Heart left ventricle (tissue), 16 donors: ENCODE measurements around the gene BRD8. TPM values are rescaled to one million over a fixed set of nuclear protein-coding genes. Genes with fewer than 3 reads are reported as not detected.

Experiments used
- ATAC-seq, 4 donors: fragments of 200-7000 bp; cut with Tn5 transposase; one replicate each; pipeline ENCODE4 v1.9.1; 2020 to 2022; ENCODE audit warnings: moderate library complexity in 4 of 4, mild to moderate bottlenecking in 3 of 4, moderate number of reproducible peaks in 1 of 4
- DNase-seq, 5 donors: peaks; one replicate each; pipeline ENCODE4 v3.0.0-alpha.2; 2020
- H3K27ac ChIP-seq, 12 donors: fragments of 200-600 bp; sonication (generic) in 4 of 12; one replicate each; pipeline versions ENCODE4 v1.5.0 to v1.8.0; 2016 to 2022; ENCODE audit warnings: mild to moderate bottlenecking in 2 of 12
- H3K27me3 ChIP-seq, 9 donors: fragments of 200-600 bp; sonication (generic) in 2 of 9; one replicate each; pipeline versions ENCODE4 v1.5.1 to v1.8.0; 2016 to 2022; ENCODE audit warnings: mild to moderate bottlenecking in 3 of 9
- H3K36me3 ChIP-seq, 9 donors: fragments of 200-600 bp; sonication (generic) in 2 of 9; one replicate each; pipeline versions ENCODE4 v1.5.0 to v1.8.0; 2018 to 2022; ENCODE audit warnings: mild to moderate bottlenecking in 2 of 9
- H3K4me1 ChIP-seq, 12 donors: fragments of 200-600 bp; sonication (generic) in 4 of 12; one replicate each; pipeline versions ENCODE4 v1.5.0 to v1.8.0; 2016 to 2022; ENCODE audit warnings: mild to moderate bottlenecking in 3 of 12
- H3K4me3 ChIP-seq, 12 donors: fragments of 200-600 bp; sonication (generic) in 4 of 12; one replicate each; pipeline versions ENCODE4 v1.5.0 to v1.8.0; 2017 to 2022; ENCODE audit warnings: mild to moderate bottlenecking in 9 of 12, moderate library complexity in 4 of 12
- H3K9me3 ChIP-seq, 12 donors: fragments of 200-600 bp; sonication (generic) in 4 of 12; one replicate each; pipeline versions ENCODE4 v1.5.0 to v1.8.0; 2016 to 2022; ENCODE audit warnings: mild to moderate bottlenecking in 1 of 12
- POLR2A ChIP-seq, 2 donors: fragments of 450-650 bp; IDR thresholded peaks; one replicate each; pipeline ENCODE4 v1.6.1; 2017; ENCODE audit warnings: antibody characterized with exemption in 2 of 2, mild to moderate bottlenecking in 2 of 2, moderate library complexity in 2 of 2
- WGBS, 4 donors: extraction: QIAGEN DNeasy Blood & Tissue Kit in 2 of 4; methylation state at CpG; one replicate each; pipeline versions ENCODE4 v1.1.5 to v1.1.7; 2013 to 2018; 5-methylcytosine and 5-hydroxymethylcytosine counted together
- intact Hi-C, 10 donors: fragments of 100-400 bp; cut with DNase I; formaldehyde crosslinking; loops; one replicate each; pipeline versions ENCODE4 v1.11.1 to v1.14.2; 2022
- polyA plus RNA-seq, 2 donors: library from polyadenylated mRNA; stranded (reverse); fragments of 200-250 nt; gene quantifications; one replicate each; pipeline ENCODE4 v1.2.3, GENCODE V29; 2013
- total RNA-seq, 9 donors: library from RNA; depleted of rRNA in 2 of 9; stranded (reverse); fragments of >200 nt in 2 of 9; fragmentation: NEBNext Ultra II Directional in 3 of 9; extraction: Animal tissue kit (Norgen Biotek cat#: 25700) in 3 of 9; gene quantifications; one replicate each; pipeline versions ENCODE4 v1.1.0 to v1.2.4, GENCODE V29; 2016 to 2023
- TF ChIP-seq, protein P1 (sequence below), 12 donors: fragments of 200-600 bp; sonication (generic) in 4 of 12; IDR thresholded peaks; one replicate each; pipeline versions ENCODE4 v1.5.0 to v1.8.0; 2018 to 2022; ENCODE audit warnings: antibody characterized with exemption in 12 of 12, mild to moderate bottlenecking in 5 of 12
- donor health status: ischemic (EF 13 %, LVEDD 7.1; RV severe dilation, severe dysfunction).
- donor health status: healthy with polysubstance abuse.
- donor health status: DM: no; HTN: yes; CAD: no.
- donor health status: DM: no; HTN: no; CAD: no.
- donor health status: ischemic (EF 25% LVEDD 6.9; RV normal size, moderate dysfunction).
- donor health status: ischemic (EF 25% LVEDD 5.7; RV mildly dilated, moderate dysfunction).
- donor health status: healthy.
- donor health status: DM: yes; HTN: yes; CAD: no.
- donor health status: ischemic (EF 35%, LVEDD 5.7; RV mildly dilated, moderate dysfunction).
- donor health status: nonischemic (EF 11% LVEDD 7.7; RV severe dilation, severe dysfunction).
- donor health status: DM: yes; HTN: yes; CAD: no.
- donor health status: PGD.
- donor health status: ischemic (EF 29% LVEDD 5.4; RV normal size, mild dysfunction).
- donor health status: nonischemic (EF 23%, LVEDD 6.1; RV moderate dilation, normal function).

The BRD8 gene
- total and polyA plus RNA-seq, 11 donors, result 16.6 to 30.2 (median 22.7) TPM

DNA sequence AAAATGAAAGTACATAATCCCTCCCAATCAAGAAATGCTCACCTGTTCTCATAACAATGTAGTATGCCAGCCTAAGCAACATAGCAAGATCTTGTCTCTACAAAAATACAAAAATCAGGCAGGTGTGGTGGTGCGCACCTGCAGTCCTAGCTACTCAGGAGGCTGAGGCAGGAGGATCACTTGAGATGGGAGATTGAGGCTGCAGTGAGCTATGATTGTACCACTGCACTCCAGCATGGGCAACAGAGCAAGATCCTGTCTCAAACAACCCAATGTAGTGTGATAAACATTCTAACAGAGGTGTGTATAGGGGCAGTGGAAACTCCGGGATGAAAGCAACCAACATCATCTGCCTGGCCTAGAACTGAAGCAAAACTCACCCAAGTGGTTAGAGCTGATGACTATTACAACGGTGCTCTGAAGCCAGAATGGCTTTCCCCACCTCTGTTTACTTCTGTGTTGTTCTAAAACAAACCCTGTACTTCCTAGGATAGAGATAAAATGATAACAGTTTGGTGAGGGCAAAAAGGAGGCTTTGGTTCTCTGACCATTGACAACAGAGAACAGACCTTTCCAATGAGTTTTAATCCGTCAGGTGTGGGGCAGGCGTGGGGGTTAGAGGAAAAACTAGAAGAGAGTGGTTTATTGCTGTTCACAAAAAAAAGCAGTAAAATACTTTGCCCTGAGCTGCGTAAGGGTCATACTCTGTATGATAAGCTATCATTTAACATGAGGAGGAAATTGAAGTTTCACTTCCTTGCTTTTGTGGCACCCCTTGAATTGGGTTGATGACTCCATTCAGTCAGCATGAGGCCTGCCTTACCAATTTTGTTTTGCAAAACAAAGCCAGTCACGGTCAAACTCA lies 75.7 kb downstream of the BRD8 start:
- WGBS, 4 donors, result 61 to 68% (median 64%) methylated on average over 7 of the region's 7 CpGs
- Histone ChIP-seq H3K4me1 (no peaks in the 10 kb centered on the region), H3K4me3 (no peak overlapping the region), H3K27ac (no peak overlapping the region), H3K9me3 (no peaks in the 10 kb centered on the region), H3K36me3 (no peaks in the 10 kb centered on the region), H3K27me3 (peaks cover 0 to 12% (median 2%) of the 10 kb centered on the region in 9 donors)
- intact Hi-C loops, result no loop called here
- ATAC-seq (no peak), DNase-seq (no peak)
- TF ChIP-seq, protein P1, sequence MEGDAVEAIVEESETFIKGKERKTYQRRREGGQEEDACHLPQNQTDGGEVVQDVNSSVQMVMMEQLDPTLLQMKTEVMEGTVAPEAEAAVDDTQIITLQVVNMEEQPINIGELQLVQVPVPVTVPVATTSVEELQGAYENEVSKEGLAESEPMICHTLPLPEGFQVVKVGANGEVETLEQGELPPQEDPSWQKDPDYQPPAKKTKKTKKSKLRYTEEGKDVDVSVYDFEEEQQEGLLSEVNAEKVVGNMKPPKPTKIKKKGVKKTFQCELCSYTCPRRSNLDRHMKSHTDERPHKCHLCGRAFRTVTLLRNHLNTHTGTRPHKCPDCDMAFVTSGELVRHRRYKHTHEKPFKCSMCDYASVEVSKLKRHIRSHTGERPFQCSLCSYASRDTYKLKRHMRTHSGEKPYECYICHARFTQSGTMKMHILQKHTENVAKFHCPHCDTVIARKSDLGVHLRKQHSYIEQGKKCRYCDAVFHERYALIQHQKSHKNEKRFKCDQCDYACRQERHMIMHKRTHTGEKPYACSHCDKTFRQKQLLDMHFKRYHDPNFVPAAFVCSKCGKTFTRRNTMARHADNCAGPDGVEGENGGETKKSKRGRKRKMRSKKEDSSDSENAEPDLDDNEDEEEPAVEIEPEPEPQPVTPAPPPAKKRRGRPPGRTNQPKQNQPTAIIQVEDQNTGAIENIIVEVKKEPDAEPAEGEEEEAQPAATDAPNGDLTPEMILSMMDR (IDR thresholded peaks at IDR 0.05), result no peak
- no peak for TF ChIP-seq POLR2A (IDR thresholded peaks at IDR 0.05)

DNA sequence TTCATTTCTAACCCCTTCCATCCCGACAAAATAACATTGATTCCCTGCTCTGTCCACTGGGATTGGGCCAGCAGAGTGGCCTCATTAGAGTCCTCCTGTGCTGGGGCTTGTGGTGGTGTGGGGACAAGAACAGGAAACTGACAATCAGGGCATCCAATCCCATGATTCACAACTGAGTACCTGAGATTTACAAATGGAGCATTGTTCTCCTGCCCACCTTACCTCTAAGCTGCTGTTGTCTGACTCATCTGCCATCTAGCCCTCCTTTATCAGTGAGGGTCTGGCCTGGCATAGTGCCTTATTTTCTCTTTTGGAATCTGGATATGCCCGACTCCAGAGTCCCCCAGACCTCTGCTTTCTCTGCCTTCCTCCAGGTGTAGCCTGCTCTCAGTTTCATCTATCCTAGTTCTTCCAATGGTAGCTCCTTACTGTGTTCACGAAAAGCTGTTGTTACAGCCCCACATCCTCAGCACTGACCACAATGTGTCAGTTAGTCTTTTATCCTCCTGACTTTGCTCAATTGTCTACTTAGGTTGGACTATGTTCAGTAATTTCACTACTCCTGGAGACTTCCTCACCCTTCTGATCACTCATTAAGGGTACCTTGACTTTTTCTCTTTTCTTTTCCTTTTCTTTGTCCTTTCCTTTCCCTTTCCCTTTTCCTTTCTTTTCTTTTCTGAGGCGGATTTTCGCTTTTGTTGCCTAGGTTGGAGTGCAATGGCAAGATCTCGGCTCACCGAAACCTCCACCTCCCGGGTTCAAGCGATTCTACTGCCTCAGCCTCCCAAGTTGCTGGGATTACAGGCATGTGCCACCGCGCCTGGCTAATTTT lies 81.2 kb downstream of the BRD8 start:
- Histone ChIP-seq H3K27me3 (peaks cover 0 to 12% (median 2%) of the 10 kb centered on the region in 9 donors), H3K9me3 (no peaks in the 10 kb centered on the region), H3K4me1 (no peaks in the 10 kb centered on the region), H3K4me3 (no peak overlapping the region), H3K27ac (no peak overlapping the region), H3K36me3 (no peaks in the 10 kb centered on the region)
- intact Hi-C loops, result no loop called here
- no peak for DNase-seq
- 90 to 94% (median 92%) methylated on average over 11 of the region's 11 CpGs for WGBS, 4 donors
- ATAC-seq, result no peak
- TF ChIP-seq, protein P1 (IDR thresholded peaks at IDR 0.05), result no peak
- TF ChIP-seq POLR2A (IDR thresholded peaks at IDR 0.05), result no peak

GRCh38 chr5:138096363-138096762 lies 82.1 kb downstream of the BRD8 start:
- intact Hi-C loops, result no loop called here
- WGBS, 4 donors, result 74 to 88% (median 81%) methylated on average over 2 of the region's 2 CpGs

More at GRCh38 chr5:138096363-138096762, 82.1 kb downstream of the BRD8 start:
- Histone ChIP-seq H3K36me3 (no peaks in the 10 kb centered on the region), H3K9me3 (no peaks in the 10 kb centered on the region), H3K27me3 (peaks cover 0 to 12% (median 0%) of the 10 kb centered on the region in 9 donors), H3K4me3 (no peak overlapping the region), H3K27ac (no peak overlapping the region), H3K4me1 (no peaks in the 10 kb centered on the region)
- no peak for DNase-seq
- TF ChIP-seq, protein P1 (IDR thresholded peaks at IDR 0.05), result no peak
- TF ChIP-seq POLR2A (IDR thresholded peaks at IDR 0.05), result no peak
- no peak for ATAC-seq
